ENCODE data around the gene TMEM258. TPM values are rescaled to one million over a fixed set of nuclear protein-coding genes. Genes with fewer than 3 reads are reported as not detected.

Gene TMEM258
- total RNA-seq, 1 donor from 2014 or later = 162 TPM

- Mint-ChIP-seq H3K4me1 (ENCODE audit: unreplicated experiment) (peaks cover 33% of the 10 kb centered on the region), H3K4me3 (no peak overlapping the region), H3K9me3 (no peaks in the 10 kb centered on the region), H3K27ac (no peak overlapping the region), H3K27me3 (no peaks in the 10 kb centered on the region), H3K36me3 (no peaks in the 10 kb centered on the region)
- DNase-seq (ENCODE audit: extremely low spot score, unreplicated experiment) = no peak
- TF ChIP-seq CTCF (conservative IDR thresholded peaks at IDR 0.05) = no peak
These were observed 20.4 kb downstream of the TMEM258 start for GRCh38 chr11:61771985-61772455.

- Mint-ChIP-seq H3K27me3 (no peaks in the 10 kb centered on the region), H3K9me3 (no peaks in the 10 kb centered on the region), H3K4me3 (no peak overlapping the region), H3K36me3 (no peaks in the 10 kb centered on the region), H3K4me1 (ENCODE audit: unreplicated experiment) (peaks cover 33% of the 10 kb centered on the region), H3K27ac (peak overlapping the region; percentile 73)
- no peak for TF ChIP-seq CTCF (conservative IDR thresholded peaks at IDR 0.05)
- no peak for DNase-seq (ENCODE audit: extremely low spot score, unreplicated experiment)
These were observed 21.1 kb downstream of the TMEM258 start for GRCh38 chr11:61771195-61771894.

GRCh38 chr11:61769946-61770683, 22.3 kb downstream of the TMEM258 start:
- Mint-ChIP-seq H3K9me3 (no peaks in the 10 kb centered on the region), H3K27me3 (no peaks in the 10 kb centered on the region), H3K4me3 (no peak overlapping the region), H3K4me1 (ENCODE audit: unreplicated experiment) (peaks cover 29% of the 10 kb centered on the region), H3K27ac (no peak overlapping the region), H3K36me3 (no peaks in the 10 kb centered on the region)
- no peak for TF ChIP-seq CTCF (conservative IDR thresholded peaks at IDR 0.05)
- no peak for DNase-seq (ENCODE audit: extremely low spot score, unreplicated experiment)

DNA sequence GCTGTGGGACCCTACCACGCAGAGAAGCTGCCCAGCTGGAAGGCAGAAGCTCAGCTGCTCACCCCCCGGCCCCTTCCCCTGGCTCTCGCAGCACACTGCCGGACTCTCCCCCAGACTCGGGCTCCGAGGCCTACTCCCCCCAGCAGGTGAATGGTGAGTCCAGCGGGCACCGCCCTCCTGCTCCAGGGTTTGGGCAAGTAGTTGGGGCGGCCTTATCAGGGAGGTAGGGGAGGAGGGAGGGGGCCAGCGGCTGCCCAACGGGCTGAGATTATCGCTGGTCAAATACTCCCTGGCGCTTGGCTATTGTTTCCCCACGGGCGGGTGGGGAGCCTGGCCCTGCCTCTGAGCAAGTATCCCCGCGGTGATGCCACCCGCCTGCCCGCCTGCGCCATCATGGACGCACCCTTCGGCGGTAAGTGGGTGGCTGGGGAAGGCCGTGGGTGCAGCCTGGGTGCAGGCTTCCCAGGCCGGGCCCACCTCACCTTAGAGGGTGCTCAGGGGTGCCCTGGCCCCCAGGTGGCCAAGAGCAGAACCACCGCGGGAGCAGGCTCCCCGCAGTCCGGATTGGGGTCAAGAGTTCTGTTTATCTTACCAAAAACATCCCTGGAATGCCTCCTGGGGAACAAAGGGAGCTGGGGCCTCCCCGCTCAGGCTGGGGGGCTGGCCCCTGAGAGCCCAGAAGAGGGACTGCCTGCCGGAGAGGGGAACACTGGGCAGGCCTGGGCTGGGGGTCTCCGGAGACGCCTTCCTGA, 23.1 kb downstream of the TMEM258 start:
- no peaks in the 10 kb centered on the region for H3K27me3 Mint-ChIP-seq
- H3K36me3 Mint-ChIP-seq = no peaks in the 10 kb centered on the region
- peak; percentile 55 for TF ChIP-seq CTCF (conservative IDR thresholded peaks at IDR 0.05)
- DNase-seq (ENCODE audit: extremely low spot score, unreplicated experiment) = no peak
- no peaks in the 10 kb centered on the region for H3K9me3 Mint-ChIP-seq
- H3K4me1 Mint-ChIP-seq (ENCODE audit: unreplicated experiment) = peaks cover 28% of the 10 kb centered on the region
- no peak overlapping the region for H3K4me3 Mint-ChIP-seq
- no peak overlapping the region for H3K27ac Mint-ChIP-seq

DNA sequence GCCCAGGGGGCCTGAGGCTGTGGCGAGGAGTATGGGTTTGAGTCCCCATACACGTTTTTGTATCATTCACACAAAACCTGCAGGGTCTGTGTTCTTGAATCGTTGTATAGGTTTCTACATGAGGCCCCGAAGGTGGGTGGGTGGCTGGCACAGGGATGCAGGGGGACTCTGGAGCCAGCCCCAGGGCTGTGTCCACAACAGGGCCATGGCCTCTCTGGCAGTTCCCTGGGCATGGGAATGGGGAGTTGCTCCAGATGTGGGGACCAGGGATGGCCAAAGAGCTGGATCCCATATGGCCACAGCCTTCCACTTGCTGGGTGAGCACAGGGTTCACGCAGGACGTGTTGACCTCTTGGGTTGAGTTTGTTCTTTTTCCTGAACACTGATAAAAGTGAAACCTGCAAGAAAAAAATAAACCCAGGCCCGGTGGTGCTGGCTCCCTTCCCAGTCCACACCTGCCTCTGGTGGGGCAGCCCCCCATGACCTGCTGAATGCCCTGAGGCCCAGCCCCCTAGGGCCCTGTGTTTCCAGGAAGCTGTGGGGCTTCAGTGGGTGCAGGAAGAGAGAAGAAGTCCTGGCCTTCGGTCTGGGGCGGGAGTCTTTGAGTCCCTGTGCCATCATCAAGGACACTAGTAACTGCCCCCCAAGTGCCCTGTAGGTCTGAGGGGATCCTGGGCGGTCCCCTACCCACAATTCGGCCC, 23.9 kb downstream of the TMEM258 start:
- H3K27ac Mint-ChIP-seq = peak overlapping the region; percentile 82
- no peak for DNase-seq (ENCODE audit: extremely low spot score, unreplicated experiment)
- no peaks in the 10 kb centered on the region for H3K36me3 Mint-ChIP-seq
- peaks cover 25% of the 10 kb centered on the region for H3K4me1 Mint-ChIP-seq (ENCODE audit: unreplicated experiment)
- no peaks in the 10 kb centered on the region for H3K27me3 Mint-ChIP-seq
- TF ChIP-seq CTCF (conservative IDR thresholded peaks at IDR 0.05) = no peak
- H3K9me3 Mint-ChIP-seq = no peaks in the 10 kb centered on the region
- no peak overlapping the region for H3K4me3 Mint-ChIP-seq

All from type B pancreatic cell (in vitro differentiated cells).